Stimulated activated CD8-positive, alpha-beta memory T cell treated with anti-CD3 and anti-CD28 coated beads, Interleukin-15, amount 100 ng/mL, for 4 hours (primary cell): ENCODE results near the gene REEP1.

Source experiments
- DNase-seq, 2 donors: peaks; one replicate each; pipeline ENCODE4 v3.0.0-alpha.2; 2020; ENCODE audit warnings: low read depth in 2 of 2

The REEP1 gene

GRCh38 chr2:86305915-86306254 is 31.5 kb downstream of the REEP1 start:
- DNase-seq, result no peak

GRCh38 chr2:86305195-86305914 is 32.1 kb downstream of the REEP1 start:
- DNase-seq, result no peak

GRCh38 chr2:86304416-86304815 is 33.0 kb downstream of the REEP1 start:
- DNase-seq, result no peak

GRCh38 chr2:86302320-86302719 is 35.1 kb downstream of the REEP1 start:
- no peak for DNase-seq

- DNase-seq, result no peak
Measured at GRCh38 chr2:86301711-86302202, 35.7 kb downstream of the REEP1 start.

GRCh38 chr2:86301009-86301408 is 36.4 kb downstream of the REEP1 start:
- no peak for DNase-seq

GRCh38 chr2:86300496-86300895 is 36.9 kb downstream of the REEP1 start:
- DNase-seq, result no peak

GRCh38 chr2:86298411-86299390 is 38.7 kb downstream of the REEP1 start:
- no peak for DNase-seq

- no peak for DNase-seq
Measured at GRCh38 chr2:86297382-86298147, 39.9 kb downstream of the REEP1 start.

- DNase-seq, result no peak
Measured at GRCh38 chr2:86296947-86297346, 40.5 kb downstream of the REEP1 start.

GRCh38 chr2:86295066-86295465 is 42.4 kb downstream of the REEP1 start:
- DNase-seq, result no peak

- no peak for DNase-seq
Measured at GRCh38 chr2:86293612-86294011, 43.8 kb downstream of the REEP1 start.

- no peak for DNase-seq
Measured at GRCh38 chr2:86292571-86293515, 44.6 kb downstream of the REEP1 start.

- DNase-seq, result no peak
Measured at GRCh38 chr2:86291328-86291662, 46.1 kb downstream of the REEP1 start.

GRCh38 chr2:86290596-86291327 is 46.7 kb downstream of the REEP1 start:
- DNase-seq, result no peak

- no peak for DNase-seq
Measured at GRCh38 chr2:86286516-86286915, 50.9 kb downstream of the REEP1 start.

GRCh38 chr2:86285981-86286380 is 51.4 kb downstream of the REEP1 start:
- no peak for DNase-seq

GRCh38 chr2:86285571-86285970 is 51.9 kb downstream of the REEP1 start:
- no peak for DNase-seq

- DNase-seq, result no peak
Measured at GRCh38 chr2:86284987-86285386, 52.4 kb downstream of the REEP1 start.

GRCh38 chr2:86284401-86284841 is 53.0 kb downstream of the REEP1 start:
- no peak for DNase-seq
